Measurements from ENCODE around the gene MICALL2.
"Not testable (repeated sequence)": the region's sequence is repeated elsewhere in the genome, so short reads cannot be mapped to it uniquely, and the experiment has no call there.

Gene MICALL2

GRCh38 chr7:1446026-1446425, 13.2 kb downstream of the MICALL2 start:
- H3K27me3 ChIP-seq (replicated peaks; ENCODE audit: control insufficient read depth, insufficient read depth, low read length); H3K4me3 ChIP-seq (ENCODE audit: low read length); H3K9me3 ChIP-seq (ENCODE audit: control insufficient read depth, low read length); H3K9ac ChIP-seq (ENCODE audit: low read length): not testable (repeated sequence)
- Histone ChIP-seq H3K4me1 (ENCODE audit: control insufficient read depth, insufficient read depth, low read length) (peaks cover 11% of the 10 kb centered on the region), H3K36me3 (ENCODE audit: control insufficient read depth, insufficient read depth, low read length, severe bottlenecking) (peaks cover 22% of the 10 kb centered on the region)
- DNase-seq (ENCODE audit: low read depth): peak; percentile 38

DNA sequence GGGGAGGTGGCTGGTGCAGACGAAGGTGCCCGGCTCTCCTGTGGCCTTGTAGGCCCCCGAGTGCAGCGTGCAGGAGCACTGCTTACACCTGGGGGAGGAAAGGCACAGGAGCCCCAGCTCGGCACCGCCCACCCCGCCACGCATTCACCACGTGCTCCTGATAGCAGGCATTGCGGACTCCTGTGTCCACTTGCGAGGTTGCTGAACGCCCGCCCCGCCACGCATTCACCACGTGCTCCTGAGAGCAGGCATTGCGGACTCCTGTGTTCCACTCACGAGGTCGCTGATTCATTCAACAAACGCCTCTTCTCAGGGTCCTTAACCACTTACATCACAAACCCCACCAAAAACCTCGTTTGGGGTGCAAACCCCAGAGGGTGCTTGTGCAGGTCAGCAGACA, 13.9 kb downstream of the MICALL2 start:
- H3K36me3 ChIP-seq (ENCODE audit: control insufficient read depth, insufficient read depth, low read length, severe bottlenecking): peaks cover 28% of the 10 kb centered on the region
- no peak overlapping the region for H3K9ac ChIP-seq (ENCODE audit: low read length)
- no peak overlapping the region for H3K4me3 ChIP-seq (ENCODE audit: low read length)
- H3K4me1 ChIP-seq (ENCODE audit: control insufficient read depth, insufficient read depth, low read length): peaks cover 11% of the 10 kb centered on the region
- H3K9me3 ChIP-seq (ENCODE audit: control insufficient read depth, low read length): no peaks in the 10 kb centered on the region
- no peaks in the 10 kb centered on the region for H3K27me3 ChIP-seq (replicated peaks; ENCODE audit: control insufficient read depth, insufficient read depth, low read length)
- DNase-seq (ENCODE audit: low read depth): no peak

GRCh38 chr7:1444925-1445322, 14.3 kb downstream of the MICALL2 start:
- no peaks in the 10 kb centered on the region for H3K27me3 ChIP-seq (replicated peaks; ENCODE audit: control insufficient read depth, insufficient read depth, low read length)
- no peak for DNase-seq (ENCODE audit: low read depth)
- peaks cover 33% of the 10 kb centered on the region for H3K36me3 ChIP-seq (ENCODE audit: control insufficient read depth, insufficient read depth, low read length, severe bottlenecking)
- H3K9me3 ChIP-seq (ENCODE audit: control insufficient read depth, low read length): no peaks in the 10 kb centered on the region
- H3K9ac ChIP-seq (ENCODE audit: low read length): no peak overlapping the region
- no peak overlapping the region for H3K4me3 ChIP-seq (ENCODE audit: low read length)
- H3K4me1 ChIP-seq (ENCODE audit: control insufficient read depth, insufficient read depth, low read length): peaks cover 11% of the 10 kb centered on the region

DNA sequence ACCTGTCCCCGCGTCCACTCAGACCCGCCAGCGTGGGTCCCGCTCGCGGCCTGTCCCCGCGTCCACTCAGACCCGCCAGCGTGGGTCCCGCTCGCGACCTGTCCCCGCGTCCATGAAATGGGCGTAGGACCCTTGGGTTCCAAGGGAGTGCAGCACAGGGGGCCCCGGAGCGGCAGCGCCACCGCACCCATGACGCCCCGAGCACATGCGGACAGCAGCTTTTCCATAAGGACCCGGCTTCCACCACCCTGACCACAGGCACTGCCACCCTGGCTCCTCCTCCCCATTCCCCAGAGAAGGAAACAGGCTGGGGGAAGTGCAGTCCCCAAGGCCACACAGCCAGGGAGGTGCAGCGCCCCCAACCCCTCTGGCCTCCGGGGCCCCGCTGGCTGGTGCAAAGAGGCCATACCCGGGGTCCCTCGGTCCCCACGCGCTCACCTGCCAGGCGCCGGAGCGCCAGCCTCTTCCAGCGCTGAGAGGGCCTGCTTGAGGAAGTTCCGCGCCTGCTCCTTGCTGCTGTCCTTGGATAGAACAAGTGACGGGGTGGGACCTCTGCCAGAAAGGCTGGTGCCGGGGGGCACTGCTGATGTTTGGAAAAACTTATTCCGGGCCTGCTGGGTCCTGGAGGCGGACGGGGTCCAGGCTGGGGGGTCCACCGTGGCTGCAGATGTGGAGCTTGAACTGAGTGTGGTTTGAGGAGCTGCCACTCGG, 14.9 kb downstream of the MICALL2 start:
- Histone ChIP-seq H3K4me1 (ENCODE audit: control insufficient read depth, insufficient read depth, low read length) (peaks cover 11% of the 10 kb centered on the region), H3K36me3 (ENCODE audit: control insufficient read depth, insufficient read depth, low read length, severe bottlenecking) (peaks cover 34% of the 10 kb centered on the region), H3K9ac (ENCODE audit: low read length) (no peak overlapping the region), H3K4me3 (ENCODE audit: low read length) (no peak overlapping the region), H3K27me3 (replicated peaks; ENCODE audit: control insufficient read depth, insufficient read depth, low read length) (no peaks in the 10 kb centered on the region), H3K9me3 (ENCODE audit: control insufficient read depth, low read length) (no peaks in the 10 kb centered on the region)
- DNase-seq (ENCODE audit: low read depth): no peak

DNA sequence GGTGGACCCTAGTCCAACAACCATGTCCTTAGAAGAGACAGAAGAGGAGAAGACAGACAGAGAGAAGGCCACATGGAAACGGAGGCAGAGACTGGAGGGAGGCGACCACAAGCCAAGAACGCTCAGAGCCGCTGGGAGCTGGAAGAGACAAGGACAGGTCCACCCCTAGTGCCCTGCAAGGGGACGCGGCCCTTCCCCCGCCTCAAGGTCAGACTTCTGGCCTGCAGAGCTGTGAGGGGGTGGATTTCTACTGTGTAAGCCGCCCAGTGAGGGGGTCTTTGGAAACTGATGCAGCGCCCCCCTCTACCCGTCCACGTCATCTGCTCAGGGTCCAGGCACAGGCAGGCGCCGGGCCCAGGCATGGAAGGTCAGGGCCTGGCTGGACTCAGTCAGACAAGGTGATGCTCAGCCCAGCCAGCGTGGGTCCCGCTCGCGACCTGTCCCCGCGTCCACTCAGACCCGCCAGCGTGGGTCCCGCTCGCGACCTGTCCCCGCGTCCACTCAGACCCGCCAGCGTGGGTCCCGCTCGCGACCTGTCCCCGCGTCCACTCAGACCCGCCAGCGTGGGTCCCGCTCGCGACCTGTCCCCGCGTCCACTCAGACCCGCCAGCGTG, 15.6 kb downstream of the MICALL2 start:
- not testable (repeated sequence) for H3K27me3 ChIP-seq (replicated peaks; ENCODE audit: control insufficient read depth, insufficient read depth, low read length); DNase-seq (ENCODE audit: low read depth); H3K9me3 ChIP-seq (ENCODE audit: control insufficient read depth, low read length); H3K4me3 ChIP-seq (ENCODE audit: low read length); H3K9ac ChIP-seq (ENCODE audit: low read length)
- Histone ChIP-seq H3K4me1 (ENCODE audit: control insufficient read depth, insufficient read depth, low read length) (peaks cover 11% of the 10 kb centered on the region), H3K36me3 (ENCODE audit: control insufficient read depth, insufficient read depth, low read length, severe bottlenecking) (peaks cover 34% of the 10 kb centered on the region)

- Histone ChIP-seq H3K4me3 (ENCODE audit: low read length) (no peak overlapping the region), H3K9me3 (ENCODE audit: control insufficient read depth, low read length) (no peaks in the 10 kb centered on the region), H3K27me3 (replicated peaks; ENCODE audit: control insufficient read depth, insufficient read depth, low read length) (no peaks in the 10 kb centered on the region), H3K36me3 (ENCODE audit: control insufficient read depth, insufficient read depth, low read length, severe bottlenecking) (peaks cover 37% of the 10 kb centered on the region), H3K9ac (ENCODE audit: low read length) (no peak overlapping the region), H3K4me1 (ENCODE audit: control insufficient read depth, insufficient read depth, low read length) (peaks cover 6% of the 10 kb centered on the region)
- DNase-seq (ENCODE audit: low read depth): no peak
Measured at GRCh38 chr7:1442355-1443124, 16.7 kb downstream of the MICALL2 start.

DNA sequence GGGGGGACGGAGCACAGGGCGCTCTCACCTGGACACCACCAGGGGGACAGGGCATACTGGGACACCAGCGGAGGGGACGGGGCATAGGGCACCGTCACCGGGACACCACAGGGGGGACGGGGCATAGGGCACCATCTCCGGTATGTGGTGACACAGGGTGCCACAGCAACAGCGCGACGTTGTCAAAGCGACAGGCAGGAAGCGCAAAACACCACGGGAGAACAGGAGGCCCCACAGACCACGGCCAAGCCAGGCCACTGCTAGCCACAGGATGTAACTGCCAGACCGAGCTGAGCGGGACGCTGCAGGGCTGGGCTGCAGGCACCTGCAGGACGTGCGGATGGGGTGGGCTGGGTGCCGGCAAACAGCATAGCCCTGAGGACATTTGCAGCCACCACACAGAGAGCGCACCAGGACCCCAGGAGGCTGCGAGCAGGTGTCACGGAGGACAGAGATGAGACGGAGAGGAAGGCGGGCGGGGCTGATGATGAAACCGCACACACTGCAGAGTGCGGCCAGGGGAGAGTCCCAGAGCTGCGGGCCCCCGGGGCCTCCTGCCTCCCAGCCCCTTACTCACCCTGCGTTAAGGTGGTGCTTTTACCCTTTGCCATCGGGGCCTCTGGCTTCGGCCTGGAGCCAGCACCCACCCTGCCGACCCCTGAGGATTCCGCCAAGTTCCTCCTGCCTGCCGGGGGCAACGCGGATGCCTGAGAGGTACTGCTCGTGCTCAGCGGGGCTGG, 17.5 kb downstream of the MICALL2 start:
- no peaks in the 10 kb centered on the region for H3K4me1 ChIP-seq (ENCODE audit: control insufficient read depth, insufficient read depth, low read length)
- peaks cover 42% of the 10 kb centered on the region for H3K36me3 ChIP-seq (ENCODE audit: control insufficient read depth, insufficient read depth, low read length, severe bottlenecking)
- no peaks in the 10 kb centered on the region for H3K9me3 ChIP-seq (ENCODE audit: control insufficient read depth, low read length)
- H3K9ac ChIP-seq (ENCODE audit: low read length): no peak overlapping the region
- DNase-seq (ENCODE audit: low read depth): no peak
- H3K27me3 ChIP-seq (replicated peaks; ENCODE audit: control insufficient read depth, insufficient read depth, low read length): no peaks in the 10 kb centered on the region
- H3K4me3 ChIP-seq (ENCODE audit: low read length): no peak overlapping the region

GRCh38 chr7:1440620-1441019, 18.6 kb downstream of the MICALL2 start:
- no peak overlapping the region for H3K9ac ChIP-seq (ENCODE audit: low read length)
- no peak overlapping the region for H3K4me3 ChIP-seq (ENCODE audit: low read length)
- no peaks in the 10 kb centered on the region for H3K4me1 ChIP-seq (ENCODE audit: control insufficient read depth, insufficient read depth, low read length)
- DNase-seq (ENCODE audit: low read depth): no peak
- H3K27me3 ChIP-seq (replicated peaks; ENCODE audit: control insufficient read depth, insufficient read depth, low read length): no peaks in the 10 kb centered on the region
- no peaks in the 10 kb centered on the region for H3K9me3 ChIP-seq (ENCODE audit: control insufficient read depth, low read length)
- peaks cover 47% of the 10 kb centered on the region for H3K36me3 ChIP-seq (ENCODE audit: control insufficient read depth, insufficient read depth, low read length, severe bottlenecking)

DNA sequence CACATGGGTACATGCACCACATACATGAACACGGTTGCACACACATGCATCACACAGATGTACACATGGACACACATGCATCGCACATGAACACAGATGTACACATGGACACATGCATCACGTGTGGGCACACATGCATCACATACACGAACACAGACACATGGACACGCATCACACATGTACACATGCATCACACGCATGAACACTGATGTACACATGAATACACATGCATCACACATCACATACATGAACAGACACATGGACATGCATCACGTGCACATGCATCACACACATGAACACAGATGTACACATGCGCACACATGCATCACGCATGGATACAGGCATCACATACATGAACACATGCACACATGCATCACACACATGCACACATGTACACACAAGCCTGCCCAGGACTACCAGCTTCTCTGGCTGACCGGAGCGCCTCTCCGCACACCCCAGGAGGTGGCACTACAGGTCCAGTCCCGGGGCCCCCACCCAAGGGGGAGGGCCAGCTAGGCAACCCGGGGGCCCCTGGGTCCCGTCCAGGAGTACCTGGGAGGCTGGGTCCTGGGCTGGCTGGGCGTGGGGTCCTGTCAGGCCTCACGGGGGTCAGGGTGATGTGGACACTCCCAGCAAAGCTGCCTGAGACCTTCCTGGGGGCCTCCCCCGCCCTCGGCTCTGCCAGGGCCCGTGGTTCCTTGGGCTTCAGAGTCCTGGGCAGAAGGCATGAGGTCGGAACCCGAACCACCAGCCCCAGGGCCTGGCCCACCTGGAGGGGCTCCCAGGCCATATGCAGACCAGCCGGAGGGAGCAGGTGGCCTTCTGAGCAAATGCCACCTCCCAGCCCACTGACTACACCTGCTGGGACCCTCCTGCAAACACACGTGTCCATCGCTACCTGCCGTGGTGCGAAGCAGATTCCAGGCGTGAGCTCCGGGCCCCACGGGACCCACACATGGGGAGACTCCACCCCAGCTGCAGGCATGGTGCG, 19.6 kb downstream of the MICALL2 start:
- H3K36me3 ChIP-seq (ENCODE audit: control insufficient read depth, insufficient read depth, low read length, severe bottlenecking): peaks cover 43% of the 10 kb centered on the region
- H3K9me3 ChIP-seq (ENCODE audit: control insufficient read depth, low read length): no peaks in the 10 kb centered on the region
- no peaks in the 10 kb centered on the region for H3K4me1 ChIP-seq (ENCODE audit: control insufficient read depth, insufficient read depth, low read length)
- no peak overlapping the region for H3K9ac ChIP-seq (ENCODE audit: low read length)
- H3K27me3 ChIP-seq (replicated peaks; ENCODE audit: control insufficient read depth, insufficient read depth, low read length): no peaks in the 10 kb centered on the region
- DNase-seq (ENCODE audit: low read depth): no peak
- H3K4me3 ChIP-seq (ENCODE audit: low read length): no peak overlapping the region

- Histone ChIP-seq H3K4me3 (ENCODE audit: low read length) (no peak overlapping the region), H3K4me1 (ENCODE audit: control insufficient read depth, insufficient read depth, low read length) (no peaks in the 10 kb centered on the region), H3K9me3 (ENCODE audit: control insufficient read depth, low read length) (no peaks in the 10 kb centered on the region), H3K36me3 (ENCODE audit: control insufficient read depth, insufficient read depth, low read length, severe bottlenecking) (peaks cover 38% of the 10 kb centered on the region), H3K9ac (ENCODE audit: low read length) (no peak overlapping the region), H3K27me3 (replicated peaks; ENCODE audit: control insufficient read depth, insufficient read depth, low read length) (no peaks in the 10 kb centered on the region)
- DNase-seq (ENCODE audit: low read depth): no peak
Measured at GRCh38 chr7:1438821-1439220, 20.4 kb downstream of the MICALL2 start.

All from adipocyte (in vitro differentiated cells).